Muscle layer of duodenum (tissue), 2 donors: ENCODE data around the gene MYOCOS.

Source experiments
- H3K27ac ChIP-seq: one replicate; pipeline ENCODE4 v1.7.0; 2013; ENCODE audit warnings: mild to moderate bottlenecking, low read length
- H3K27me3 ChIP-seq: one replicate; pipeline ENCODE4 v1.7.0; 2013; ENCODE audit warnings: low read depth, mild to moderate bottlenecking, control low read depth, low read length
- H3K36me3 ChIP-seq, 2 donors: one replicate each; pipeline ENCODE4 v1.7.0; 2013; ENCODE audit warnings: low read length in 2 of 2, control low read depth in 1 of 2, mild to moderate bottlenecking in 1 of 2; ENCODE audit not compliant: insufficient read depth in 2 of 2, control insufficient read depth in 1 of 2
- H3K4me1 ChIP-seq, 2 donors: one replicate each; pipeline ENCODE4 v1.7.0; 2013; ENCODE audit warnings: low read length in 2 of 2, mild to moderate bottlenecking in 2 of 2, control low read depth in 1 of 2, moderate library complexity in 1 of 2; ENCODE audit not compliant: insufficient read depth in 2 of 2, control insufficient read depth in 1 of 2
- H3K4me3 ChIP-seq, 2 donors: one replicate each; pipeline ENCODE4 v1.7.0; 2013; ENCODE audit warnings: low read length in 2 of 2, low read depth in 1 of 2, mild to moderate bottlenecking in 1 of 2
- H3K9me3 ChIP-seq, 2 donors: one replicate each; pipeline ENCODE4 v1.7.0; 2013; ENCODE audit warnings: low read length in 2 of 2, control low read depth in 1 of 2, mild to moderate bottlenecking in 1 of 2; ENCODE audit not compliant: control insufficient read depth in 1 of 2
- donor health status: healthy.

The MYOCOS gene

GRCh38 chr1:171622152-171622462 is at the start of gene MYOCOS:
MYOCOS (plus strand) TSS chr1:171622243; CDS start chr1:171623884, 1,641 bp downstream.
- no peak within 1 kb of the TSS for H3K4me3 ChIP-seq
- H3K27ac ChIP-seq: no peak within 1 kb of the TSS
- no peaks in the 10 kb centered on the region for H3K9me3 ChIP-seq
- no peaks in the 10 kb centered on the region for H3K36me3 ChIP-seq
- H3K4me1 ChIP-seq: no peaks in the 10 kb centered on the region
- no peaks in the 10 kb centered on the region for H3K27me3 ChIP-seq

GRCh38 chr1:171576144-171576543 is 45.9 kb upstream of the MYOCOS start:
- Histone ChIP-seq H3K4me1 (no peaks in the 10 kb centered on the region), H3K36me3 (peaks cover 53 to 76% of the 10 kb centered on the region in 2 donors), H3K27ac (no peak overlapping the region), H3K27me3 (no peaks in the 10 kb centered on the region), H3K4me3 (no peak overlapping the region), H3K9me3 (no peaks in the 10 kb centered on the region)

- H3K9me3 ChIP-seq: no peaks in the 10 kb centered on the region
- H3K27me3 ChIP-seq: no peaks in the 10 kb centered on the region
- no peak overlapping the region for H3K4me3 ChIP-seq
- H3K27ac ChIP-seq: no peak overlapping the region
- peaks cover 63 to 79% of the 10 kb centered on the region in 2 donors for H3K36me3 ChIP-seq
- no peaks in the 10 kb centered on the region for H3K4me1 ChIP-seq
Observed at GRCh38 chr1:171581226-171581625, 40.8 kb upstream of the MYOCOS start.

GRCh38 chr1:171581766-171582165 is 40.3 kb upstream of the MYOCOS start:
- Histone ChIP-seq H3K36me3 (peaks cover 61 to 76% of the 10 kb centered on the region in 2 donors), H3K9me3 (no peaks in the 10 kb centered on the region), H3K4me1 (no peaks in the 10 kb centered on the region), H3K27ac (peak overlapping the region; percentile 14), H3K4me3 (no peak overlapping the region), H3K27me3 (no peaks in the 10 kb centered on the region)

GRCh38 chr1:171582589-171582988 is 39.5 kb upstream of the MYOCOS start:
- Histone ChIP-seq H3K4me3 (no peak overlapping the region), H3K36me3 (peaks cover 61 to 77% of the 10 kb centered on the region in 2 donors), H3K9me3 (no peaks in the 10 kb centered on the region), H3K27me3 (no peaks in the 10 kb centered on the region), H3K4me1 (no peaks in the 10 kb centered on the region), H3K27ac (no peak overlapping the region)

- Histone ChIP-seq H3K36me3 (peaks cover 67 to 72% of the 10 kb centered on the region in 2 donors), H3K4me1 (no peaks in the 10 kb centered on the region), H3K9me3 (no peaks in the 10 kb centered on the region)
Observed at GRCh38 chr1:171583591-171584201, 38.3 kb upstream of the MYOCOS start.

GRCh38 chr1:171585715-171586114 is 36.3 kb upstream of the MYOCOS start:
- no peak overlapping the region for H3K4me3 ChIP-seq
- H3K36me3 ChIP-seq: peaks cover 60 to 69% of the 10 kb centered on the region in 2 donors
- H3K27me3 ChIP-seq: no peaks in the 10 kb centered on the region
- no peaks in the 10 kb centered on the region for H3K9me3 ChIP-seq
- H3K4me1 ChIP-seq: peaks cover 0 to 3% of the 10 kb centered on the region in 2 donors
- no peak overlapping the region for H3K27ac ChIP-seq

More at GRCh38 chr1:171583591-171584201, 38.3 kb upstream of the MYOCOS start:
- H3K4me3 ChIP-seq: no peak overlapping the region
- H3K27me3 ChIP-seq: no peaks in the 10 kb centered on the region
- H3K27ac ChIP-seq: no peak overlapping the region

GRCh38 chr1:171588230-171588629 is 33.8 kb upstream of the MYOCOS start:
- no peaks in the 10 kb centered on the region for H3K27me3 ChIP-seq
- no peak overlapping the region for H3K27ac ChIP-seq
- H3K4me3 ChIP-seq: no peak overlapping the region
- no peaks in the 10 kb centered on the region for H3K9me3 ChIP-seq
- peaks cover 0 to 3% of the 10 kb centered on the region in 2 donors for H3K4me1 ChIP-seq
- H3K36me3 ChIP-seq: peaks cover 71 to 75% of the 10 kb centered on the region in 2 donors

GRCh38 chr1:171590022-171590421 is 32.0 kb upstream of the MYOCOS start:
- H3K36me3 ChIP-seq: peaks cover 55 to 67% of the 10 kb centered on the region in 2 donors

GRCh38 chr1:171595324-171595723 is 26.7 kb upstream of the MYOCOS start:
- peaks cover 22 to 32% of the 10 kb centered on the region in 2 donors for H3K36me3 ChIP-seq
- no peaks in the 10 kb centered on the region for H3K4me1 ChIP-seq
- H3K27me3 ChIP-seq: no peaks in the 10 kb centered on the region
- H3K9me3 ChIP-seq: no peaks in the 10 kb centered on the region
- no peak overlapping the region for H3K4me3 ChIP-seq
- no peak overlapping the region for H3K27ac ChIP-seq

More at GRCh38 chr1:171590022-171590421, 32.0 kb upstream of the MYOCOS start:
- Histone ChIP-seq H3K27me3 (no peaks in the 10 kb centered on the region), H3K9me3 (no peaks in the 10 kb centered on the region), H3K27ac (no peak overlapping the region), H3K4me1 (peaks cover 0 to 3% of the 10 kb centered on the region in 2 donors), H3K4me3 (no peak overlapping the region)

GRCh38 chr1:171596119-171596518 is 25.9 kb upstream of the MYOCOS start:
- H3K9me3 ChIP-seq: no peaks in the 10 kb centered on the region
- H3K27ac ChIP-seq: no peak overlapping the region
- H3K36me3 ChIP-seq: peaks cover 18 to 24% of the 10 kb centered on the region in 2 donors
- H3K4me3 ChIP-seq: no peak overlapping the region
- H3K27me3 ChIP-seq: no peaks in the 10 kb centered on the region
- H3K4me1 ChIP-seq: no peaks in the 10 kb centered on the region

- H3K4me1 ChIP-seq: no peaks in the 10 kb centered on the region
- no peaks in the 10 kb centered on the region for H3K9me3 ChIP-seq
- H3K27ac ChIP-seq: no peak overlapping the region
- H3K36me3 ChIP-seq: peaks cover 12 to 18% of the 10 kb centered on the region in 2 donors
- H3K4me3 ChIP-seq: no peak overlapping the region
- H3K27me3 ChIP-seq: no peaks in the 10 kb centered on the region
Observed at GRCh38 chr1:171596705-171597104, 25.3 kb upstream of the MYOCOS start.
